SH-SY5Y (cell line): ENCODE results near the gene FAM184A.

Experiments used
- GATA2 ChIP-seq: IDR thresholded peaks from 2 replicates; pipeline ENCODE4 v1.6.1; 2011; ENCODE audit warnings: mild to moderate bottlenecking, low read depth, low read length
- GATA3 ChIP-seq: IDR thresholded peaks from 2 replicates; pipeline ENCODE4 v1.6.1; 2011; ENCODE audit warnings: low read depth, mild to moderate bottlenecking, low read length, moderate library complexity

- TF ChIP-seq GATA2 (no peak), GATA3 (no peak)
Observed at GRCh38 chr6:119028091-119028490, 50.4 kb downstream of the FAM184A start.
